GM18868 (cell line): ENCODE measurements around the gene SPAG4.

ENCODE experiments used
- ATAC-seq: cut with Tn5 transposase; IDR thresholded peaks from one replicate; pipeline ENCODE4 v1.9.1; 2021; ENCODE audit warnings: mild to moderate bottlenecking, moderate library complexity; ENCODE audit not compliant: unreplicated experiment

The SPAG4 gene

DNA sequence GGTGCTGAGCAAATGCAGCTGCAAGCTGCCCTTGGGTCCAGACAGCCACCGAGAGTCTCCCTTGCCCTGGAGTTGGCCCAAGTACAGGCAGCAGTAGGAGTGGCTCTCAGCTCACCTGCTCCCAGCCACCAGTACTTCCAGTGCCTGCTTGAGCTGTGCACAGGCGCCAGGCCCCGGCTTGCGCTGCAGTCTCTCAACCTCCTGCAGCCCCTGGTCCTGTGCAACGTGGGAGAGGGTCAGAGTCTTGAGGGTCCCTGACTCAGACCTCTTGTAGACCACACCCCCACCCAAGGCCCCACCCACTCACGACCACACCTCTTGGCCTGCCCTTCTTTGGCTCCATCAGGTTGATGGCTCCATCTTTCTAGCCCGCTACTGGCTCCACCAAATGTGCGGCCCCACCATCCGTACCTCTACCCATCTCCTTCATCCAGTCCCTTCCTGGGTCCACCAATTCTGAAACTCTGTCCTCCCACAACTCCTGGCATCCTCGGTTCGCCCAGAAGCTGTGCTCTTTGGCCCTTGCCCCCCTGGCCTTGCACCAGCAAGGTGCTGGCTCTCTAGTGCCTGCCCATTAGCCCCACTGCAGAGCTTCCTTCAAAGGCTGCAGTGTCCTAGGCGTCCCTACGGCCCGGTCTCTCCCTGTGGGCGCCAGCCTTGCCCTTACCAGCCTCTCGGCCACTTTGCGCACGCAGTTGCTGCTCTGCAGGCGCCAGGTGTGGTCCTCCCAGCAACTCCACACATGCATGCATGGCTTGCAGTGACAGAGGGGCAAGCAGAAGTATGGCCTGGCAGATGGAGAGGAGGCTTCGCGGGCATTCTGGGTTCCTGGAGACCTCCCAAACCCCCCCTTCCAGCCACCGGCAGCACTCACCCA, 16.5 kb upstream of the SPAG4 start:
- no peak for ATAC-seq

DNA sequence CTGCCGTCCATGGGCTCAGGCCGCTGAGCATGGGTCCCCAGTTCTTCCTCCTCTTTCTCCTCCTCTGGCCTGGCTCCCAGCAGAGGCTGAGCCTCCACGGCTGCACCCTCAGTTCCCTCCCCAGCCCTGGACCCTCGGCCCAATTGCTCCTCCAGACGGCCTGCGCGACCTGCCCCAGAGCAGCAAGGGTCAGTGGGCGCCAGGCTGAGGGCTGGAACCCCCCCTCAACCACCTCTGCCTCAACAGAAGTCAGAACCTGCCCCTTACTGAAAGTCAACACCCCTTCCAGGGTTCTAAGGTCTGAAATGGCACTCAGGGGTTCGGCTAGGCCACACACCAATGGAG, 15.9 kb upstream of the SPAG4 start:
- ATAC-seq, result no peak

DNA sequence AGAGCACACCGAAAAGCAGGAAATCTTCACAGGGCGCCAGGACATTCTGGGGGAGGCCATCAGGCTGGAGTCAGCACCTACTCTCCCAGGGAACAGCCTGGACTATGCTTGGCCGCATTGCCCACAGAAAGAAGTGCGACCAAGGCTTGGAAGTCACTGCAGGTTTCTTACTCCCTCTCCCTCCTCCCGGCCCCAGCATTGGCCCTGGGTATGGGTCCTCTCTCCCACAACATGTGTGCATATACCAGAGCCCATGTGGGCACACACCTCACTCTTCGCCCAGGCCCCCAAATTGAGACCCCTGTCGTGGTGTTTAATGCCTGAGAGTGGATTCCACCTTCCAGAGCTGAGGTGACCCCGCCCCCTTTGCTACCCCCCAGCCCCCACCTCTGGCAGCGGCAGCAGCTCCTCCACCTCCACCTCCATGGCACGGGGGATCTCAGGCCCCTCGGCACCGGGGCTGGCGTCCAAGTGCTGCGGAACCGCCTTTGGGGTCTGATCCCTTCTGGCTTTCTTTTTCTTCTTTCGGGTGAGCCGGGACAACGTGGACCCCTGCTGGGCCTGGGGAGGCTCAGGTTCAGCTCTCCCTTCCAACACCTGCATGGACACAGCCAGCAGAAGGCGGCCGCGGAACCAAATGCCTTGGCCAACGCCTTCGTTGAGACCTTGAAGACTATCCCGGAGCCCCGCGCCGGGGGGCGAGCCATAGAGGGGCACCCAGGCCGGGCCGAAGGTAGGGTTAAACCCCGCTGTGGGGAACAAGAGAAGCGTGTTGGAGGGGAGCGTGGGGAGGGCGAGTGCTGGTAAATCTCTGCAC, 15.2 kb upstream of the SPAG4 start:
- ATAC-seq, result no peak

DNA sequence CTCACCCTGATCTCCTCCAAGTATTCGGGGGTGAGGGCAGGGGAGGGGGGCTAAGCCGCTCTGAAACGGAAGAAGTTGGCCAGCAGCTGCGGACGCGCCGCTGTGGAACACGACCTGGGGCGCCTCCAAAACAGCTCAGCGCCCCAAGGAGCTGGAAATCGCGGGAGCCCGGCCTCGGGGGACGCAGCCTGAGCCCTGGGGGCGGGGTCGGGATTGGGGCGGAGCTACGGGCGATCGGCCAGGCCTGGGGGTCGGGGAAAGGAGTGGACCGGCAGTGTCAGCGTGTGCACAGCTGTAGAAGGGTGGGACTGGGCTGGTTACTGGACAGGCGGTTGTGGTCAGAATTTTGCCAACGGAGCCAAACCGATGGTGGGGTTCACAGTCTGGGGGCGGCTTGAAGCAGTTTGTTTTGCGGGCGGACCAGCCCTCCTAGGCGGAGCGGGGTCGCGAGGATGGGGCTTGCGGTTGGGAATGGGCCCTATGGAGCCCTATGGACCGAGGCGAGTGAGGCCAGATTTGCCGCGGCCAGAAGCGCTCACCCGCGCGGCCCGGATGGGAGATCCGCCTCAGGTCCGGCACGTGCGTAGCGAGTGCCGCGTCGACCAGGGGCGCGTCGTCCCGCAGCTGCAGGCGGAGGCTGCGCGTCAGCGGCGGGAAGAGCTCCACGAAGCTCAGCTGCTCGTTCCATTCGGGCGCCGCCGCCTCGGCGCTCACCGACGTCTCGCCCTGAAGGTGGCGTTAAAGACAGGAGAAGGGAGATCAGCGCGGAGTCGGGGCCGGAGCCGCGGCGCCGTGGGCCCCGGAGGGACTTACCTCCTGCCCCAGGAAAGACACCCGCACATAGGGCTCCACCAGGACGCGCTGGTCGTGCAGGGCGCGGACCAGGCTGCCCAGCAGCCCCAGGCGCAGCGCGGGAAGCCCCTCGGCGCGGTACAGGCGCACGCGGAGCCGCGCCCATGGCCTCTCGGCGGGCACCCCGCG, 14.3 kb upstream of the SPAG4 start:
- ATAC-seq, result no peak

DNA sequence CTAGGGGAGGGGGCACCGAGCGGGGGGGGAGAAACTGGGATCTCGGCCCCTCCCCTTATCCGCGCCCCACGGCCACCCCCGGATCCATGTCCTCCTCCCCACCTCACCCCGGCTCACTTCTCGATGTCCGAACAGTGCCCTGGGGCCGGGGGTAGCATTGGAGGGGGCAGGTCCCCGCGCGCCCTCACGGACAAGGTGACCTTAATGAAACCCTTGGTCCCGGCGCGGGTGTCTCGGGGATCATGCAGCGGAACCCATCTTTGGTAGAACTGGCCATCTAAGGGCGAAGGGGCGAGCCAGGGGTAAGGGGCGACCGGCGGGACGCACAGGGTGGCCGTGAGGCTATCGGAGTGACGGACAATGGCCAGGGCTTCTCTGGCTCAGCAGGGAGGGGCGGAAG, 13.6 kb upstream of the SPAG4 start:
- ATAC-seq, result no peak

DNA sequence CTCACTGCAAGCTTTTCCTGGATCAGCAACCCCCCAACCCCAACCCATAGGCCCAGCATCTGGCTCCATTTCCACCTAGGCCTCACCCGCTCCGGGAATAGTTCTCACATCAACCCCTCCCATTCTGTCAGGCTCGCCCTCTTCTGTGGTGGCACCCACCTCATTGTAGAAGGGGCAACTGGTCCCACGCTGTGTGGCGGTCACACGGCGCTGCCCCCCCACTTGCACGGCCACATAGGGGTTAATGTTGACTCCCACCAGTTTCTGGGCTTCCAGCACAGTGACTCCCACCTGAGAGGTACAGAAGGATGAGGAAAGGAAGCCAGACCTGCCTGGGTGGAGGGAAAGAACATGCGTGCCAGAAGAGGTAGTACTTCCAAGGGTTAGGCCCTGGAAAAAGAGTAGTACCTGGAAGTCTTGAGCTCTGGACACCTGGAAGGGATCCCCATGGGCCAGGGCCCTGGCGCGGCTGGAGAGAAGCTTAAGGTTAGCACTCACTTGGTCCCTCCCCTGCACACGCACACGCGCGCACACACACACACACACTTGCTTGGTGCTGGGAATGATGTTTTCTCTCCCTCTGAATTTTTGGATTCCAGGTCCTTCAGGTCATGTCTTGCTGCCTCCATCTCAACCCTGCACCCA, 12.7 kb upstream of the SPAG4 start:
- no peak for ATAC-seq

DNA sequence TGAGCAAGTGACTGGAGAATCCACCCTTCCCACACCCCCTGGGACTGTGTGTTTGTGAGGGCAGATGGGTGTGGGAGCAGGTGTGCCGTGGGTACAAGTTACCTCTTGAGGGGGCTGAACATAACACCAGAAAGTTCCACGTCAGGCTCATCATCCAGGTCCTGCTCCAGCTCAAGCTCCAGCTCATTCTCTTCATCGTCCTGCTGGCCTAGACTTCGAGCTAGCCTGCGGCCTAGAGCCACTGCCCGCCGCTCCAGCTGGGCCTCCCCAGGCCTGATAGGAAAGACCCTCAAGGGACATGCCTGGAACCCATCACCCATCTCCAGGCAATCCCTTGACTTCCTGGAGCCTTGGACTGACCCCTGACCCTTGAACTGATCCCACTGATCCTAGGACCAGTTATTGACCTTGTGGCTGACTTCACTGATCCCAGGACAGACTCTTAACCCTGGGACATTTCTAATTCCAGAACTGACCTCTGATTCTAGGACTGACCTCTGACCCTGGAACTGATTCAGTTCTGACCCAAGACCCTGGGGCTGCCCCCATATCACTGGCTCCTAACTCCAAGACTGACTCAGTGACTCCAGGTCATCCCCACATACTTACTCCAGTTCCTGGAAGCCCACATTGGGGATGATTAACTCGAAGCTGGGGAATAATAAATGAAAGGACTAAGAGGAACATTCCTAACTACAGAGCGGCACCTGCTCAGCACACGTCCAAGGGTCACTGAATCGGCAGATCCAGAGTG, 11.8 kb upstream of the SPAG4 start:
- ATAC-seq, result no peak

DNA sequence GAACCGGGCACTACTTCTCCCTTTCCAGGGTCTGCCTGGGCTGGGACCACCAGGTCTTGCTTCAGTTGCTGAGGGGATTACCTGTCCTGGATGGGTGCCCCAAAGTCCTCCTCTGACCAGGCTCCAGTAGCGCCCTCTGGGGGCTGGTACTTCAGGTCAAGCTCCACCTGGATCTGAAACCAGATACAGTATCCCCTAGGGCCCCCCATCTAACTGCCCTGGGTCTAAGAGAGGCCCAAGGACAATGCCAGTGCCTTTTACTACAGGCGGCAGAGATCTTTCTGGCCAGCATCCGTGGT, 11.2 kb upstream of the SPAG4 start:
- no peak for ATAC-seq

DNA sequence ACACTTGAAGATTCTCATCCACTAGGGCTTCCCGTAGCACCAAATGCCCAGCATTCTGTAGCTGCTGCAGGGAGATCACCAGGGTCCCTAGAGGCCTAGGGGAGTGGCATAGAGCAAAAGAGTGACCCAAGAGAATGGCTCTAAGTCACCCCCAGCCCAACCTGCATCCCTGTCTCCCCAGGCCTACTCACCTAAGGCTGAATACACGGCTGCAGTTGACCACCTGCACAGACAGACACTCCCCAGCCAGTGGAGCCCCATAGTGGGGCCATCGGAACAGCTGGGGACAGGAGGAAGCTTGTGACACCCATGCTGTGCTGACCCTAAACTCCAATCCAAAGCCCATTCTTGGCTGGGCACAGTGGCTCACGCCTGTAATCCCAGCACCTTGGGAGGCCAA, 9.5 kb upstream of the SPAG4 start:
- no peak for ATAC-seq

DNA sequence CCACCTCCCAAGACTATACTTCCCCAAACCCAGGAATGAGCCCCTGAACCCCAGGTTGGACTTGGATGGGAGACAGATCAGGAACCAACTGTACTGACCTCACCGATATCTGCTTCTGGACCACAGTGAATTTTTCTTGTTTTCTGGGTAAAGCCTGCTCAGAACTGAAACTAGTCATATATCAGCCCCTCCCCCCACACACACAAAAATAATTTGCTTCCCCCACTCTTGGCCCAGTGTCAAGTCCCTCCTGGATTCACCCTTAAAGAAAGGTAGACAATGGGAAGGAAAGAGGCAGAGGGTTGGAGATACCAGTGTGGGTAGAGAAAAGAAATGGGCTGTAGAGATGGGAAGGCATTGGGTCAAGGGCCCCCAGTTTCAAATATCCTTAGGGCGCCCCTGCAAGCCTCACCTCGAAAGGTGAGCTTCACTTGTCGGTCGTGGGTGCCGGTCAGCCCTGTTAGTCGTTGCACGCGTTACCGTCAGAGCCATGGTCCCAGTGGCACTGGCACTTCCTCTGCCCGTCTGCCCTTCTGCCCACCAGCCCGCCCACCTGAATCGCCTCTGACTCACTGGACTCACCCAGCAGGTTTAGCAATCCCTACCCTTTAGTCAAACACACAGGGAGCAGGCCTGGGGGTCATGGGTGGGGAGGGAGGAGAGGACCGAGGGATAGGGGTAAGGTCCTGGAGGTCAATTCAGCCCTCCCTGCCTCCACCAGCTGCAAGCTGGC, 8.5 kb upstream of the SPAG4 start:
- no peak for ATAC-seq

DNA sequence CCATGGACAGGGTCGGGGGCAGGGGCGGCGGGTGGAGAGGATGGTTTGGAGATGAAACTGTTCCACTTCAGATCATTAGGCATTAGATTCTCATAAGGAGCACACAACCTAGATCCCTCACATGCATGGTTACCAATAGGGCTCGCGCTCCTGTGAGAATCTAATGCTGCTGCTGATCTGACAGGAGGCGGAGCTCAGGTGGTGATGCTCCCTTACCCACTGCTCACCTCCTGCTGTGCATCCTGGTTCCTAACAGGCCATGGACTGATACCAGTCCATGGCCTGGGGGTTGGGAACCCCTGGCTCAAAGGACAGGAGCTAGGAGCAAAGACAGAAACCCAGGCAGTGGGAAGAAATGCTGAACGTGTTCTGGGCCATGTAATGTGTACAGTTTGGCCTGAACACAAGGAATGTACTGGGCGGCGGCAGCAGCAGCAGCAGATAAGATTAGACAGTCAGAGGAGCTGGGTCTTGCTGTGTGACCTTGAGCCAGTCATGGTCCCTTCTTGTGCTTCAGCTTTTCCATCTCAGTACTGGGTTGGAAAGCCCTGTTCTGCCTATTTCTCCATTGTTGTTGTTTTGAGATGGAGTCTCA, 4.7 kb upstream of the SPAG4 start:
- ATAC-seq, result no peak

DNA sequence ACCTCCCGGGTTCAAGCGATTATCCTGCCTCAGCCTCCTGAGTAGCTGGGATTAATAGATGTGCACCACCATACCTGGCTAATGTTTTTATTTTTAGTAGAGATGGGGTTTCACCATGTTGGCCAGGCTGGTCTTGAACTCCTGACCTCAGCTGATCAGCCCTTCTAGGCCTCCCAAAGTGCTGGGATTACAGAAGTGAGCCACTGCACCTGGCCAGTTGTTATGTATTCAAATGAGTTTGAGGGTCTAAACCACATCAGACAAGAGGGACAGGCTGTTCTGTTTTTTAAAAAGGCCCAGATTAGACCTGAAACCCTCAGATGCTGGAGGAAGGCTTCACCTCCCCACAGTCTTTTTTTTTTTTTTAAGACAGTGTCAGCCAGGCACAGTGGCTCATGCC, 4.1 kb upstream of the SPAG4 start:
- no peak for ATAC-seq

DNA sequence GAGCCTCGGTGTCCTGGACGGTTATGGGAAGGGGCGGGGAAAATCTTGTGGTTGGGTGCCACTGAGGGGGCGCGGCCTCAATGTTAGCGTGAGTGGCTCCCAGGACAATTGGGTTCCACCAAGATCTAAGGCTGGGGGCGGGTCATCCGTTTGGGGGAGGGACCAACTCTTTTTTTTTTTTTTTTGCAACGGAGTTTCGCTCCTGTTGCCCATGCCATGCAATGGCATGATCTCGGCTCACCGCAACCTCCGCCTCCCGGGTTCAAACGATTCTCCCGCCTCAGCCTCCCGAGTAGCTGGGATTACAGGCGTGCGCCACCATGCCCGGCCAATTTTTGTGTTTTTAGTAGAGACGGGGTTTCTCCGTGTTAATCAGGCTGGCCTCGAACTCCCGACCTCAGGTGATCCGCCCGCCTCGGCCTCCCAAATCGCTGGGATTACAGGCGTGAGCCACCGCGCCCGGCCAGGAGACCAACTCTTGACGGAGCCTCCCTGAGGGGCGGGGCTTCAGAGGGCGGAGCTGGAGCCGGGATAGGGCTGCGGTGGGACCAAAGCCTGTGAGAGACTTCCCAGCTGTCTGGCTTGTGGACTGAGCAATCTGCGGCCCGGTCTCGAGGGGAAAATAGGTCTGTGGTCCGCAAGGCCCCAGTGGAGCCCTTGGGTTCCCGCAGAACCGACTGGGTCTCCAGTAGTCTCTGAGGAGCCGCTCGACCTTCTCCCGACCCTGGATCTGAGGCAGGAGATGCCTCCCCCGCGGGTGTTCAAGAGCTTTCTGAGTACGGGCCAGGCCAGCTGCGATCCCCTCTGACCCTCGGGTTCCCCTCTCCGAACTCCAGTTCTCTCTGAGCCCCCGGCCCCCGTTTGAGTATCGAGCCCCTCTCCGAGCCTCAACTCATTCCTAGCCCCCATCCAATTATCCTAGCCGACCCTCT, 1.1 kb downstream of the SPAG4 start:
- ATAC-seq, result no peak

DNA sequence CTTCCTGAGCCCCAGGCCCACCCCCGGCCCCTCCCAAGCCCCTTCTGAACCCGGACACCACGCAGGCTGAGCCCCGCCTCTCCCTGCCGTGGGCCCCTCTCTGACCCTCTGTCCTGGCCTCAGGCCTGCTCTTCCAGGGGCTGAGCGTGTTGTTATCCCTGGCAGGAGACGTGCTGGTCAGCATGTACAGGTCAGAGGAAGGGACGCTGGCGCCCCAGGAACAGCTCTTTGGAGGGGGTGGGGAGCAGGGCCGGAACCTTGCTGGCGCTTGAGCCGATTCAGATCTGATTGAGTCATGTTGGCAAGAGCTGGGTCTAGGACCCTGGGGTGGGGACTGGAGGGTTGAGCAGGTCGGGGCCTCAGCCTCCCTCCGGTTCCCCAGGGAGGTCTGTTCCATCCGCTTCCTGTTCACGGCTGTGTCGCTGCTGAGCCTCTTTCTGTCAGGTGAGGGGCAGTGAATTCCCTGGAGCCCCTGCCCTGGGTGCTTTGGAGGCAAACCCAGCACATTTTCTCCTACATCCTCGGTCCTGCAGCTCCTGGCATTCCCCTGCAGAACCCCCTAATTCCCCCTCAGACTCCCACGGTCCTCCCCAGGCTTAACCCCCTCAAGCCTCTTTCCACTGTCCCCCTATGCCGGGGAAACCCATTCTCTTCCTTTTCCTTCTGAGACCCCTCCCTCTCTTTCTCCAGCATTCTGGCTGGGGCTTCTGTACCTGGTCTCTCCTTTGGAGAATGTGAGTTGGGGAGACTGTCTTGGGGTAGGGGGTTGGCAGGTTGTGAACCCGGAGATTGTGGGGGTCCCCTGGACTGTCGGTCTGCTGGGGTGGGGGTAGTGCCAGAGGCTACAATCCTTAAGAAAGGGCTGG, 2.0 kb downstream of the SPAG4 start:
- no peak for ATAC-seq

DNA sequence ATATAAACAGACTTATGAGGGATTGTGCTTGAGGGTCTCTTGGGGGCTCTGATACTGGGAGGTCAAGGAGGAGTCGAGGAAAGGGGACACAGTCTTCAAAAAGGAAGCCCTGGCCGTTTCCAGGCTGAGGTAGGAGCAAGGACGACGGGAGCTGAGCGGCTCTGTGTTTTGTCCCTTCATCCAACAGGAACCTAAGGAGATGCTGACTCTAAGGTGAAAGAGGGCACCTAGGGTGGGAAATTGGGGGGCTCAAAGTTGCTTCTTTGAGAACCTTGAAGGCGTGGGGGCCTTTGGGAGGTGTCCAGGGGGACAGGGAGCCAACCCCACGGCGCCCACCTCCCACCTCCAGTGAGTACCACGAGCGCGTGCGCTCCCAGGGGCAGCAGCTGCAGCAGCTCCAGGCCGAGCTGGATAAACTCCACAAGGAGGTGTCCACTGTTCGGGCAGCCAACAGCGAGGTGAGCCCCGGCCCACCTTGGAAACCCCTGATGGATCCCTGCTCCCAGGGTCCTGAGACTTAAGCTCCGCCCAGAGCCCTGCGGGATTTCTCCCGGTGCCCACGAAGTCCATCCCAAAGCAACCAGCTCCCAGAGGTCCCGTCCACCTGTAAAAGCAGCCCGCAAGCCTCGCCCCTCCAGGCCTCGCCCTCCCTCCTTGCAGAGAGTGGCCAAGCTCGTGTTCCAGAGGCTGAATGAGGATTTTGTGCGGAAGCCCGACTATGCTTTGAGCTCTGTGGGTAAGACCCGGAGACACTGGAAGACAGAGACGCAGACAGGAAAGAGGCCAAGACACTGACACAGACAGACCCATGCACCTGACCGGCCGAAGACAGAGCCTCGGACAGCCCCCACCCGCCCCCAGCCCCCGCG, 2.9 kb downstream of the SPAG4 start:
- no peak for ATAC-seq
